Activated T-helper 9 cell treated with anti-CD3 and anti-CD28 coated beads, Interleukin-2, amount 50 U/mL, for 16 hours (primary cell): ENCODE data around the gene TMCO6.
A peak's percentile ranks its signal among the peaks of the same experiment; 100 is the strongest.
"Not testable (repeated sequence)": the region's sequence is repeated elsewhere in the genome, so short reads cannot be mapped to it uniquely, and the experiment has no call there.

Experiments
- DNase-seq: peaks from one replicate; pipeline ENCODE4 v3.0.0-alpha.2; 2020; ENCODE audit warnings: low read depth

Gene TMCO6

GRCh38 chr5:140639148-140639981 lies at the start of gene TMCO6:
TMCO6 (plus strand) TSS chr5:140639451; CDS start chr5:140639528, 77 bp downstream.
- DNase-seq, result peak; percentile 96

DNA sequence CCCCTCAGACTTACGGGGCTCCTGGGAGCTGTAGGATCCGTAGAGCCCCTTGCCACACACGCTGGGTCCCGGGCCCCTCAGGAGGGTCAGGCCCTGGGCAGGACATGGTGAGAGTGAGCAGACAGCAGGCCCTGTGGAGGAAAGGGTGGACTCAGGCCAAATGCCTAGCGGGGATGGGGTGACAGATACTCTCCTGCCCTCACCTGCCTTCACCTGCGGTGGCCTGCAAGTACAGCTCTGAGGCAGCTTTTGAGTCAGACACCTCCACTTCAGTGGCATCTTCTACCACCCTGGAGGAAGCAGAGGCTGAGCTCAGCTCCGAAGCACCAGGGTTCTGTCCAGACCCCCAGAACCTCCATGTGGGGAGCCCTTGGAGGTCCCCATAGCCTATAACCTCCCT lies 48.4 kb upstream of the TMCO6 start:
- no peak for DNase-seq

- DNase-seq, result no peak
Measured at GRCh38 chr5:140591747-140592372, 47.4 kb upstream of the TMCO6 start.

GRCh38 chr5:140593070-140593469 lies 46.2 kb upstream of the TMCO6 start:
- not testable (repeated sequence) for DNase-seq

DNA sequence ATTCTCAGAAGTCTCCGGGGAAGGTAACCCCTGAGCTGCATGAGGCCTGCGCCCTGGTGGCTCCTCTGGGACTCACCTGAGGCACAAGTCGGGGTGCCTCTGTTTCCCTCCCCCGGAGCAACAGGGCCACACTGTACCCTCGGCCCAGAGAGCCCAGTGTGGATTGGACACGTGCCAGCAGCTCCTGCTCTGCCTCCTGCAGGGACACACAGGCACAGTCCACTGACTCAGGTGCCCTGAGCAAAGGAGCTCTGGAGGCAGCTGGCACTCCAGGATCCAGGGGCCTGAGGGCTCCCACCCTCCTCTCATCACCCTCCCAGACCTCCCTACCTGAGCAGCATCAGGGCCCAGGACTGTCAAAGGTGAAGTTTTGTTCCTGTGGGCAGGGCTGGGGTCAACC lies 45.1 kb upstream of the TMCO6 start:
- DNase-seq, result no peak

- no peak for DNase-seq
Measured at GRCh38 chr5:140595538-140596300, 43.5 kb upstream of the TMCO6 start.

GRCh38 chr5:140596321-140596741 lies 42.9 kb upstream of the TMCO6 start:
- DNase-seq, result no peak

- no peak for DNase-seq
Measured at GRCh38 chr5:140598836-140599235, 40.4 kb upstream of the TMCO6 start.

GRCh38 chr5:140600096-140600495 lies 39.2 kb upstream of the TMCO6 start:
- no peak for DNase-seq

GRCh38 chr5:140602147-140602546 lies 37.1 kb upstream of the TMCO6 start:
- DNase-seq, result no peak

GRCh38 chr5:140603446-140603698 lies 35.9 kb upstream of the TMCO6 start:
- DNase-seq, result not testable (repeated sequence)

DNA sequence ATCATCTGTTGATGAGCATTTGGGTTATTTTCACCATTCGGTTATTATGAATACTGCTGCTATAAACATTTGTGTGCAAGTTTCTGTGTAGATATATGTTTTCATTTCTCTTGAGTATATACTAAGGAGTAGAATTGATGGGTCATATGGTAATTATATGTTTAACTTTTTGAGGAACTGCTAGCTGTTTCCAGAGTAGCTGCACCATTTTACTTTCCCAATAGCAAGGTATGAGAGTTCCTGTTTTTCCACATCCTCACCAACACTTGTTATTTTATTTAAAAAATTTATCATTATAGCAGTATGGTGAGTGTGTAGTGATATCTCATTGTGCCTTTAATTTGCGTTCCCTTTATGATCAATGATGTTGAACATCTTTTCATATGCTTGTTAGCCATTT lies 35.5 kb upstream of the TMCO6 start:
- no peak for DNase-seq

GRCh38 chr5:140605879-140606278 lies 33.4 kb upstream of the TMCO6 start:
- no peak for DNase-seq

- DNase-seq, result no peak
Measured at GRCh38 chr5:140607031-140607430, 32.2 kb upstream of the TMCO6 start.

GRCh38 chr5:140608722-140609121 lies 30.5 kb upstream of the TMCO6 start:
- no peak for DNase-seq

DNA sequence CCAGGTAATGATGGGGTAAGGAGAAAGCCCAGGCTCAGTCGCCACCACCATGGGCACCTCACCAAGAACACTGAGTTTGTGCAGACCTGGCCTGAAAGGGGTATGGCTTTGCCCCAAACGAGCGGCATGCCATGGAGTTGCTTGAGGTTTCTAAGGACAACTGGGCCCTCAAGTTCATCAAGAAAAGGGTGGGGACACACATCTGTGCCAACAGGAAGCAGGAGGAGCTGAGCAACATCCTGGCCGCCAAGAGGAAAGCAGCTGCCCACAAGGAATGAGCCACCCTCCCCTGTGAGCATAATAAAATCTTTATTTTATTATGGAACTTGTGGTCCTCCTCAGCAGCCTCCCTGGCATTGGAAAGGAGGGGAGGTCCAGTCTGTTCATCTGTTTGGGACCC lies 30.1 kb upstream of the TMCO6 start:
- no peak for DNase-seq

GRCh38 chr5:140611020-140611521 lies 28.2 kb upstream of the TMCO6 start:
- DNase-seq, result no peak

GRCh38 chr5:140622301-140622700 lies 16.9 kb upstream of the TMCO6 start:
- no peak for DNase-seq

DNA sequence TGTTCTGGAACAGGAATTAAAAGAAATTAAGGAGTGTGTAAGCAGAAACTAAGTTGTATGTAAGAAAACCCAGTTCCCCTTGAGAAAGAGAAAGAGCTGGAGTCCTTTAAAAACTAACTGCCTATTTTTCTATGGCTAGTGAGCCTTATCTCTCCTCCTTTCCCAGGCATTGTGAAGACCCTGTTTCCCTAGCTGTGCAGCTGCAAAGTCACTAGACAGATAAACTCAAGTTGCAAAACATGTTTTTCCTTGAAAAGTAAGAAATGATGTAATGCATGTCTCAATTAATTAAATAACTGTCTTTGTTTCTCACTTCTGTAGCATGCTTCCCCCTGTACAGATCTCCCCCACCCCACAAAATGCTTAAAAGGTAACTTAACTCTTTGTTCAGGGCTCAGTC lies 16.2 kb upstream of the TMCO6 start:
- not testable (repeated sequence) for DNase-seq

DNA sequence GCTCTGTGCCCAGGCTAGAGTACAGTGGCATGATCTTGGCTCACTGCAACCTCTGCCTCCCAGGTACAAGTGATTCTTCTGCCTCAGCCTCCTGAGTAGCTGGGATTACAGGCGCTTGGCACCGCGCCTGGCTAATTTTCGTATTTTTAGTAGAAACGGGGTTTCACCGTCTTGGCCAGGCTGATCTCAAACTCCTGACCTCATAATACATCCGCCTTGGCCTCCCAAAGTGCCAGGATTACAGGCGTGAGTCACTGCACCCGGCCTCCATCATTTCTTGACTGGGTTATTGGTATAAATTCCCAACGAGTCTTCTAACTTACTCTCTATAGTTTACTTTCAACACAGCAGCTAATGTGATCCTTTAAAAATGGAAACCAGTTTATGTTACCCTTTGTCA lies 14.4 kb upstream of the TMCO6 start:
- not testable (repeated sequence) for DNase-seq

GRCh38 chr5:140627972-140628371 lies 11.3 kb upstream of the TMCO6 start:
- no peak for DNase-seq

DNA sequence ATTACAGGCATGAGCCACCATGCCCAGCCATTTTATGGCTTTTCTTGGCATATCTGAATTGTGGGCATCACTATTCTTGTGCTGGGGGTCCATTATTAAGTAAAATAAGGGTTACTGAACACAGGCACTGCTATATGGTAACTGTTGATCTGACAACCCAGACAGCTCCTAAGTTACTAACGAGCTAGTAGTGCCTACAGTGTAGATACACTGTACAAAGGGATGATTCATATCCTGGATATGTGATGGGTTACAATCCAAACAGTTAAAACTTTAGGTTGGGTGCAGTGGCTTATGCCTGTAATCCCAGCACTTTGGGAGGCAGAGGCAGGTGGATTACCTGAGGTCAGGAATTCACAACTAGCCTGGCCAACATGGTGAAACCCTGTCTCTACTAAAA lies 10.5 kb upstream of the TMCO6 start:
- DNase-seq, result no peak
